WTC11 (cell line): Measurements from ENCODE around the gene ACOXL. TPM values are rescaled to one million over a fixed set of nuclear protein-coding genes. Genes with fewer than 3 reads are reported as not detected.

Source experiments
- ATAC-seq: fragments of 200-7000 bp; cut with Tn5 transposase; 2 replicates; pipeline ENCODE4 v1.10.0; 2021; ENCODE audit warnings: mild to moderate bottlenecking, moderate library complexity
- CTCF ChIA-PET: fragments of 300-600 bp; sonication (Branson Sonifier 250); formaldehyde crosslinking; loops from one replicate; lab custom pipeline; 2021; ENCODE audit warnings: antibody characterized with exemption; lab: Charles Lee
- POLR2A ChIA-PET: fragments of 350-600 bp; sonication (Branson Sonifier 250); formaldehyde crosslinking; loops from one replicate; lab custom pipeline; 2021; ENCODE audit warnings: antibody characterized with exemption; lab: Charles Lee
- DNase-seq: peaks from one replicate; pipeline ENCODE4 v3.0.0; 2021; ENCODE audit warnings: low spot score
- H3K27ac Mint-ChIP-seq: 2 replicates; pipeline ENCODE4 v1.8.0; 2021; ENCODE audit warnings: mixed read lengths
- H3K27me3 Mint-ChIP-seq: 2 replicates; pipeline ENCODE4 v1.8.0; 2021; ENCODE audit warnings: low read depth, mild to moderate bottlenecking, moderate library complexity, mixed read lengths
- H3K36me3 Mint-ChIP-seq: 2 replicates; pipeline ENCODE4 v1.8.0; 2021; ENCODE audit warnings: mixed read lengths
- H3K4me1 Mint-ChIP-seq: 2 replicates; pipeline ENCODE4 v1.8.0; 2022; ENCODE audit warnings: mixed read lengths
- H3K4me3 Mint-ChIP-seq: 2 replicates; pipeline ENCODE4 v1.8.0; 2021; ENCODE audit warnings: mild to moderate bottlenecking, moderate library complexity, mixed read lengths
- H3K9me3 Mint-ChIP-seq: 2 replicates; pipeline ENCODE4 v1.8.0; 2021; ENCODE audit warnings: mixed read lengths
- AFF4 ChIP-seq: sonication (generic); formaldehyde crosslinking; IDR thresholded peaks from 2 replicates; pipeline ENCODE4 v1.8.1; 2023; ENCODE audit warnings: mild to moderate bottlenecking, missing genetic modification reagents, borderline replicate concordance
- ARID4B ChIP-seq: sonication (generic); formaldehyde crosslinking; IDR thresholded peaks from 2 replicates; pipeline ENCODE4 v1.8.0; 2023; ENCODE audit warnings: missing genetic modification reagents, mild to moderate bottlenecking, borderline replicate concordance
- CBFB ChIP-seq: sonication (generic); formaldehyde crosslinking; IDR thresholded peaks from 2 replicates; pipeline ENCODE4 v1.8.1; 2022; ENCODE audit warnings: mild to moderate bottlenecking, low read depth, missing genetic modification reagents
- ELF4 ChIP-seq: sonication (generic); formaldehyde crosslinking; IDR thresholded peaks from 2 replicates; pipeline ENCODE4 v1.8.1; 2022; ENCODE audit warnings: low read depth, mild to moderate bottlenecking, moderate library complexity, missing genetic modification reagents
- GRHL2 ChIP-seq: fragments of 250-450 bp; sonication (Bioruptor Pico); IDR thresholded peaks from 2 replicates; pipeline ENCODE4 v1.8.0; 2022; ENCODE audit warnings: mild to moderate bottlenecking, moderate library complexity; ENCODE audit not compliant: insufficient replicate concordance, severe bottlenecking
- OVOL2 ChIP-seq: fragments of 250-450 bp; sonication (Bioruptor Pico); IDR thresholded peaks from 2 replicates; pipeline ENCODE4 v1.9.0; 2021; ENCODE audit warnings: mild to moderate bottlenecking, borderline replicate concordance
- PRRX2 ChIP-seq: fragments of 250-450 bp; sonication (Bioruptor Pico); IDR thresholded peaks from 2 replicates; pipeline ENCODE4 v1.8.0; 2021; ENCODE audit warnings: mild to moderate bottlenecking
- RORB ChIP-seq: fragments of 250-450 bp; sonication (Bioruptor Pico); IDR thresholded peaks from 2 replicates; pipeline ENCODE4 v1.9.0; 2021; ENCODE audit warnings: mild to moderate bottlenecking
- SOX15 ChIP-seq: fragments of 250-450 bp; sonication (Bioruptor Pico); IDR thresholded peaks from 2 replicates; pipeline ENCODE4 v1.9.0; 2021; ENCODE audit warnings: mild to moderate bottlenecking
- SP1 ChIP-seq: sonication (generic); formaldehyde crosslinking; conservative IDR thresholded peaks from 2 replicates; pipeline ENCODE4 v1.8.1; 2022; ENCODE audit warnings: missing genetic modification reagents
- ZMAT4 ChIP-seq: fragments of 250-450 bp; sonication (Bioruptor Pico); IDR thresholded peaks from 2 replicates; pipeline ENCODE4 v1.9.0; 2021; ENCODE audit warnings: mild to moderate bottlenecking
- ZNF532 ChIP-seq: fragments of 250-450 bp; sonication (Bioruptor Pico); IDR thresholded peaks from 2 replicates; pipeline ENCODE4 v1.9.0; 2021; ENCODE audit warnings: mild to moderate bottlenecking, borderline replicate concordance
- ZNF671 ChIP-seq: fragments of 250-450 bp; sonication (Bioruptor Pico); IDR thresholded peaks from 2 replicates; pipeline ENCODE4 v1.8.0; 2021; ENCODE audit warnings: mild to moderate bottlenecking
- total RNA-seq: library from RNA; stranded (reverse); gene quantifications from 3 replicates; pipeline ENCODE4 v1.2.3, GENCODE V29; 2021

The ACOXL gene
- total RNA-seq, 1 experiment from 2014 or later, result 14.9 TPM

GRCh38 chr2:111126581-111126980 lies 394.2 kb downstream of the ACOXL start:
- DNase-seq, result no peak
- ATAC-seq, result no peak
- Mint-ChIP-seq H3K4me1 (peaks cover 16% of the 10 kb centered on the region), H3K4me3 (no peak overlapping the region), H3K27ac (no peak overlapping the region), H3K9me3 (no peaks in the 10 kb centered on the region), H3K36me3 (peaks cover 62% of the 10 kb centered on the region), H3K27me3 (peaks cover 7% of the 10 kb centered on the region)
- ChIA-PET CTCF (interaction anchor here (1.7 kb wide), 1 partner anchor 9 kb away, joined by 6 read pairs; no protein-coding TSS in a partner anchor), POLR2A (no interaction called here)
- TF ChIP-seq ZMAT4 (CRISPR knock-in tag) (no peak), ZNF671 (CRISPR knock-in tag) (no peak), GRHL2 (no peak), ELF4 (CRISPR knock-in tag) (no peak)

- ATAC-seq (no peak), DNase-seq (no peak)
- ChIA-PET CTCF (interaction anchor here (0.7 kb wide), 1 partner anchor 10 kb away, joined by 3 read pairs; no protein-coding TSS in a partner anchor), POLR2A (interaction anchor here (0.9 kb wide), 1 partner anchor 16 kb away, joined by 3 read pairs; no protein-coding TSS in a partner anchor)
- no peaks in the 10 kb centered on the region for H3K27me3 Mint-ChIP-seq
- H3K9me3 Mint-ChIP-seq, result no peaks in the 10 kb centered on the region
- no peak overlapping the region for H3K4me3 Mint-ChIP-seq
- TF ChIP-seq AFF4 (no peak), PRRX2 (CRISPR knock-in tag) (no peak), ZNF671 (CRISPR knock-in tag) (no peak), RORB (CRISPR knock-in tag) (no peak), SOX15 (CRISPR knock-in tag) (no peak), ZNF532 (CRISPR knock-in tag) (no peak), CBFB (CRISPR knock-in tag) (no peak), SP1 (CRISPR knock-in tag) (no peak), ARID4B (no peak), OVOL2 (CRISPR knock-in tag) (no peak)
- H3K4me1 Mint-ChIP-seq, result peaks cover 14% of the 10 kb centered on the region; the same call in 1 of the 2 replicates
- H3K36me3 Mint-ChIP-seq, result peaks cover 67% of the 10 kb centered on the region
- no peak overlapping the region for H3K27ac Mint-ChIP-seq
Observed at GRCh38 chr2:111127351-111127750, 395.0 kb downstream of the ACOXL start.
